Hepatocyte (in vitro differentiated cells): Measurements from ENCODE around the gene SCN1B. TPM values are rescaled to one million over a fixed set of nuclear protein-coding genes. Genes with fewer than 3 reads are reported as not detected.

Experiments
- DNase-seq: peaks from one replicate; pipeline ENCODE4 v3.0.0-alpha.2; 2016; ENCODE audit warnings: low spot score
- H2AFZ ChIP-seq: fragments of 200-600 bp; sonication (generic); 2 replicates; pipeline ENCODE4 v1.6.0; 2016; ENCODE audit warnings: antibody characterized with exemption, mild to moderate bottlenecking
- H3K27ac ChIP-seq: fragments of 200-600 bp; sonication (generic); 2 replicates; pipeline ENCODE4 v1.5.1; 2016; ENCODE audit warnings: mild to moderate bottlenecking
- H3K27me3 ChIP-seq: fragments of 200-600 bp; sonication (generic); 2 replicates; pipeline ENCODE4 v1.6.1; 2016
- H3K36me3 ChIP-seq: fragments of 200-600 bp; sonication (generic); replicated peaks from 2 replicates; pipeline ENCODE4 v1.5.1; 2016; ENCODE audit warnings: low read depth; ENCODE audit not compliant: insufficient read depth
- H3K4me1 ChIP-seq: fragments of 200-600 bp; sonication (generic); 2 replicates; pipeline ENCODE4 v1.5.1; 2016; ENCODE audit warnings: mild to moderate bottlenecking, moderate library complexity; ENCODE audit not compliant: insufficient read depth
- H3K4me2 ChIP-seq: fragments of 200-600 bp; sonication (generic); 2 replicates; pipeline ENCODE4 v1.6.0; 2016
- H3K4me3 ChIP-seq: fragments of 200-600 bp; sonication (generic); 2 replicates; pipeline ENCODE4 v1.5.1; 2016; ENCODE audit warnings: mild to moderate bottlenecking
- H3K79me2 ChIP-seq: fragments of 200-600 bp; sonication (generic); 2 replicates; pipeline ENCODE4 v1.6.0; 2017; ENCODE audit warnings: mild to moderate bottlenecking
- H3K9me2 ChIP-seq: fragments of 200-600 bp; sonication (generic); replicated peaks from 2 replicates; pipeline ENCODE4 v1.6.0; 2017; ENCODE audit warnings: mild to moderate bottlenecking; ENCODE audit not compliant: insufficient read depth
- H3K9me3 ChIP-seq: fragments of 200-600 bp; sonication (generic); 2 replicates; pipeline ENCODE4 v1.5.1; 2016; ENCODE audit warnings: low read depth, mild to moderate bottlenecking
- H4K20me1 ChIP-seq: fragments of 200-600 bp; sonication (generic); 2 replicates; pipeline ENCODE4 v1.6.0; 2016; ENCODE audit warnings: mild to moderate bottlenecking; ENCODE audit not compliant: insufficient read depth, poor library complexity, severe bottlenecking
- EZH2 ChIP-seq: fragments of 200-600 bp; sonication (generic); IDR thresholded peaks from 2 replicates; pipeline ENCODE4 v1.6.1; 2016; ENCODE audit warnings: antibody characterized with exemption, mild to moderate bottlenecking, borderline replicate concordance
- EZH2phosphoT487 ChIP-seq: fragments of 200-600 bp; sonication (generic); IDR thresholded peaks from one replicate; pipeline ENCODE4 v1.6.1; 2018; ENCODE audit warnings: antibody characterized with exemption, mild to moderate bottlenecking, low read depth, moderate library complexity; ENCODE audit not compliant: unreplicated experiment, severe bottlenecking
- WGBS: methylation state at CpG from one replicate; pipeline ENCODE4 v1.1.6; 2016; ENCODE audit warnings: low lambda C conversion rate; ENCODE audit errors: missing lambda C conversion rate; 5-methylcytosine and 5-hydroxymethylcytosine counted together
- polyA plus RNA-seq: library from polyadenylated mRNA; unstranded; fragments of >200 nt; fragmentation: Nextera tagmentation; extraction: Ambion mirVana; gene quantifications from 2 replicates; pipeline ENCODE4 v1.2.1, GENCODE V29; 2016
- total RNA-seq: library from RNA; depleted of rRNA; stranded (reverse); fragments of >200 nt; gene quantifications from 2 replicates; pipeline ENCODE4 v1.2.3, GENCODE V29; 2014
- TF ChIP-seq, protein P1 (sequence below): fragments of 200-600 bp; sonication (generic); IDR thresholded peaks from 2 replicates; pipeline ENCODE4 v1.5.1; 2016; ENCODE audit warnings: antibody characterized with exemption, mild to moderate bottlenecking; ENCODE audit not compliant: poor library complexity

The SCN1B gene
- total and polyA plus RNA-seq, 2 experiments from 2014 or later, result 0.60 to 3.1 TPM

DNA sequence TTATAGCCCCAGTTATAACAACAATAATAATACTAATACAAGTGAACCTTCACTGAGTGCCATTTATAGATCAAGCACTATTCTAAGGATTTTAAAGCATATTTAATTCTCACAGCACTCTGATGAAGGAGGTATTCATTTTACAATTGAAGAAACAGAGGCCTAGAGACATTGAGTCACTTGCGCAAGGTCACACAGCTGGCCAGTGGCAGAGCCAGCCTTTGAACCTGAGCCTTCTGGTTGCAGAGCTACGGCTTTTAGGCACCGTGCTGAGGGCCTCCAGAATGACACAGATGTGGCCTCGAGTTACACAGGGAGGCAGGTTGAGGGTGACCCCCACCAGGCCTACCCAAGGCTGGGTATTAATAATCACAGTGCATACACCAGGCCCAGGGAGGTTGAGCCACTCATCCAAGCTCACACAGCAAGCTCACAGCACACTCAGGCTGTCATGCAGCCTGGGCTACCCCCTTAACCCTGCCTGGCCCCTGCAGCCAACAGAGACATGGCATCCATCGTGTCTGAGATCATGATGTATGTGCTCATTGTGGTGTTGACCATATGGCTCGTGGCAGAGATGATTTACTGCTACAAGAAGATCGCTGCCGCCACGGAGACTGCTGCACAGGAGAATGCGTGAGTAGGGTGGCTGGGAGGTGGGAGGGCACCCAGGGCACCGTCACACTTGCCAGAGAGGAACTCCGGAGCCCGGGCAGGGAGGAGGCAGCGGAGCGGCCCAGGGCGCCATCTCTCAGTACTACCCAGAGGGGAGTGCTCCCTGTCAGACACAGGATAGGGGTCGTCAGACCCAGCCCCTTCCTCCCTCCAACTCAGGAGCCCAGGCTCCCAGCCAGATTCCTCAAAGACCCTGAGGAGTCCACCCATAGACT, 8.6 kb downstream of the SCN1B start:
- H3K4me2 ChIP-seq, result no peak overlapping the region
- no peak for DNase-seq
- no peaks in the 10 kb centered on the region for H3K9me3 ChIP-seq
- peaks cover 14% of the 10 kb centered on the region for H3K79me2 ChIP-seq
- H3K9me2 ChIP-seq, result no peaks in the 10 kb centered on the region
- no peak for TF ChIP-seq EZH2
- TF ChIP-seq, protein P1, sequence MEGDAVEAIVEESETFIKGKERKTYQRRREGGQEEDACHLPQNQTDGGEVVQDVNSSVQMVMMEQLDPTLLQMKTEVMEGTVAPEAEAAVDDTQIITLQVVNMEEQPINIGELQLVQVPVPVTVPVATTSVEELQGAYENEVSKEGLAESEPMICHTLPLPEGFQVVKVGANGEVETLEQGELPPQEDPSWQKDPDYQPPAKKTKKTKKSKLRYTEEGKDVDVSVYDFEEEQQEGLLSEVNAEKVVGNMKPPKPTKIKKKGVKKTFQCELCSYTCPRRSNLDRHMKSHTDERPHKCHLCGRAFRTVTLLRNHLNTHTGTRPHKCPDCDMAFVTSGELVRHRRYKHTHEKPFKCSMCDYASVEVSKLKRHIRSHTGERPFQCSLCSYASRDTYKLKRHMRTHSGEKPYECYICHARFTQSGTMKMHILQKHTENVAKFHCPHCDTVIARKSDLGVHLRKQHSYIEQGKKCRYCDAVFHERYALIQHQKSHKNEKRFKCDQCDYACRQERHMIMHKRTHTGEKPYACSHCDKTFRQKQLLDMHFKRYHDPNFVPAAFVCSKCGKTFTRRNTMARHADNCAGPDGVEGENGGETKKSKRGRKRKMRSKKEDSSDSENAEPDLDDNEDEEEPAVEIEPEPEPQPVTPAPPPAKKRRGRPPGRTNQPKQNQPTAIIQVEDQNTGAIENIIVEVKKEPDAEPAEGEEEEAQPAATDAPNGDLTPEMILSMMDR, result no peak
- no peak for TF ChIP-seq EZH2phosphoT487
- no peaks in the 10 kb centered on the region for H3K27me3 ChIP-seq
- H3K4me3 ChIP-seq, result no peak overlapping the region
- H4K20me1 ChIP-seq, result no peaks in the 10 kb centered on the region
- H3K36me3 ChIP-seq, result no peaks in the 10 kb centered on the region
- H3K4me1 ChIP-seq, result peaks cover 16% of the 10 kb centered on the region
- no peak overlapping the region for H2AFZ ChIP-seq
- H3K27ac ChIP-seq, result no peak overlapping the region
- WGBS, result 75% methylated on average over 17 of the region's 17 CpGs

DNA sequence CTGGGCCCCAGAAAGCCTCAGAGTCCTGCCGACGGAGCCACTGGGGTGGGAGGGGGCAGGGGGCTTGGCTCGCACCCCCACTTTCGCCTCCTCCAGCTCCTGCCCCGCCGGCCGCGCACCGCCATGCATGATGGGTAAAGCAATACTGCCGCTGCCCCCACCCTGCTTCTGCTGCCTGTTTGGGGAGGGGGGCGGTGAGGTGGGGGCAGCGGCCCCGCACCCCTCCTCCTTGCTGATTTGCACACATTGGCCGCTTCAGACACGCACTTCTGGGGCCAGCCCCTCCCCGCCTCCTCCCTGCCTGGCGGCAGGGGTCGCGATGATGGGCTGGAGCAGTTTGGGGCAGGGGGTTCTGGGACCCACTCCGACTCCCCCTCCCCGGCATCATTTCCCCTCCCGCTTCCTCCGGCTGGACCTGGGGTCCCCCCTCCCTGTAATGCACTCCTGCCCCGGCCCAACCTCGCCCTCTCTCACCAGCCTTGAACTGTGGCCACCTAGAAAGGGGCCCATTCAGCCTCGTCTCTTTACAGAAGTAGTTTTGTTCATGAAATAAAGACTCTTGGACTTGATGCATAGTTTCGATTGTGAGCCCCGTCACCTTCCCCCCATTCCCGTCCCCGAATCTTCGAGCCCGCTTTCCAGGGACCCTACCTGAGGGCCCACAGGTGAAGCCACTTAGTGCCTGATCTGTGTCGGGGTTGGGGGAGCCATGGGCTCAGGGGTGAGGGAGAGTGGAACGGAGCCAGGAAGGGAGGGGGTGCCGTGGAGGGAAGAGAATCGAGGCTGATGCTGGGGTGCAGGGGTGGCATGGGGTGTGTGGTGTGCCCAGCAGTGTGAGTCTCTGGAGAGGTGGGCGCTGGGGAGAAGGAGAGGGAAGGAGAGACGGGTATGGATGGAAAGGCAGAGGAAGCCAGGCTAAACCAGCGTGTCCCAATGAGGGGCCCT, 9.9 kb downstream of the SCN1B start:
- H3K4me3 ChIP-seq, result no peak overlapping the region
- no peak for DNase-seq
- H4K20me1 ChIP-seq, result peaks cover 6% of the 10 kb centered on the region
- peaks cover 25% of the 10 kb centered on the region for H3K79me2 ChIP-seq
- no peaks in the 10 kb centered on the region for H3K9me2 ChIP-seq
- H3K4me1 ChIP-seq, result peaks cover 16% of the 10 kb centered on the region
- TF ChIP-seq, protein P1, result no peak
- no peak for TF ChIP-seq EZH2
- no peak for TF ChIP-seq EZH2phosphoT487
- no peaks in the 10 kb centered on the region for H3K36me3 ChIP-seq
- no peaks in the 10 kb centered on the region for H3K27me3 ChIP-seq
- H2AFZ ChIP-seq, result no peak overlapping the region
- WGBS, result 87% methylated on average over 20 of the region's 39 CpGs
- H3K9me3 ChIP-seq, result no peaks in the 10 kb centered on the region
- H3K27ac ChIP-seq, result peak overlapping the region; percentile 99
- peak overlapping the region; percentile 81 for H3K4me2 ChIP-seq

DNA sequence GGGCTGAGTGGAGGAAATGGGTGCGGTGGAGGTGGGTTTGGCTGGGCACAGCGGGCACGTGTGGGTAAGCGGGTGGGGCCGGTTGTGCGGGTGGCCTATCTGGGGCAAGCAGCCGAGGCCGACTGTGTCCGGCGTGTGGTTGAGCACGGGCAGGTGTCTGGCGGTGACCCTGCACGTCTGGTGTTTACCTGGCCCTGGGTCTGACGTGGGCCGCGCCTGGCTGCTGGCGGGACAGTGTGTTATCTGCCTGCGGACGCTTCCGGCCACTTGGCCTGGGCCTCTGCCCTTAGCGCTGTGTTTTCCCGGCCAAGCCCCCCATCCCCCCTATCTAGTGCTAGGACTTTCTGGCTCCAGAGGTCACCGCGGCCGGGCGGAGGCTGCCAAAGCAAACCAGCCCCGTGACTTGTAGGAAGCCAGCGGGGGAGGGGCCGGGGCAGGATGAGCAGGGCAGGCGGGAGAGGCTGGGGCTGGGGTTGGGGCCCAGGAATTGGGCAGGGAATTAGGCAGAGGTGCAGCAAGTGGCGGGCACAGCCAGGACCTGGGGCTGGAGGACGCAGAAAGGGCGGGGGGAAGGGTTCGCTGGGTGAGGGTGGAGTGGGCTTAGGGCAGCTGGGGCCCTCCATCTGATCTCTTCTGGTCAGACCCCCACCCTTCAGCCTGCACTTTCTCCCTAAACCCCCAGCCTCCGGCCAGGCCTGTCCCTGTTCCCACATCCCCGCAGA, 10.7 kb downstream of the SCN1B start:
- no peaks in the 10 kb centered on the region for H3K36me3 ChIP-seq
- peaks cover 16% of the 10 kb centered on the region for H3K4me1 ChIP-seq
- H3K27ac ChIP-seq, result peak overlapping the region; percentile 99
- H3K79me2 ChIP-seq, result peaks cover 25% of the 10 kb centered on the region
- DNase-seq, result peak; percentile 89
- TF ChIP-seq EZH2phosphoT487, result no peak
- TF ChIP-seq, protein P1, result no peak
- no peak for TF ChIP-seq EZH2
- no peaks in the 10 kb centered on the region for H3K27me3 ChIP-seq
- H3K9me2 ChIP-seq, result no peaks in the 10 kb centered on the region
- WGBS, result 20% methylated on average over 23 of the region's 36 CpGs
- peak overlapping the region; percentile 81 for H3K4me2 ChIP-seq
- no peaks in the 10 kb centered on the region for H3K9me3 ChIP-seq
- H3K4me3 ChIP-seq, result no peak overlapping the region
- H4K20me1 ChIP-seq, result peaks cover 6% of the 10 kb centered on the region
- no peak overlapping the region for H2AFZ ChIP-seq
